NCI-H1694 treated with DMSO at 0.1 percent for 48 hours (cell line): ENCODE results near the gene BBX.

Experiments used
- DNase-seq: peaks from one replicate; lab custom pipeline; 2025; lab: John Stamatoyannopoulos, UW

The BBX gene

GRCh38 chr3:107657971-107658370 is 135.2 kb downstream of the BBX start:
- no peak for DNase-seq

DNA sequence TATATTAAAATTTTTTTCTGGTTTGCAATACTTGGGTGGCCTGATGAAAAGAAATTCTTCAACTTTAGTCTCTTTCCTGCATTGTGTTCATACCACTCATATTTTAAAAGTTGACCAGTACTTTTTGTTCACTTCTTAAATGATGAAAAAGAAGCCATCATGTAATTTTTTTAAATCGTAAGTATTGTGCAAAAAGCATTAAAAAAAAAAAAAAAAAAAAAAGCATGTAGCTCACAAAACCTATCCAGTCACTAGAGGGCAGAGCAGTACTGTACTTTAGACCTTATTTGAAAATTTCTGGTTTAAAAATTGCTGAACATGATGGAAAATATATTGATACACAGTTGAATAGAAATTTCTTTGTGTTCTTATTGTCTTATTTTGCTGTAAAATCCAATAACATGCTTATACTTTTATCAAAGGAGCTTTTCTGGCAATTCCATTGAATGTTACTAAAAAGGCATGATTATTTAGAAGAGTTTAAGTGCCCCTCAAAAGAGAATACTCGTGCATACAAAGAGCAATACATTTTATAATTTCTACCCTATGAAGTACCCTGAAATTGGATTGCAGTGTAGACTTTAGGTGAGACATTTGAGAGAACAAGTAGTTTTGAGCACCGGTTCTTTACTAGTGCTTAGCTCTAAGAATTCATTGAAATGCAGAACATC is 137.7 kb downstream of the BBX start:
- DNase-seq: peak; percentile 55

DNA sequence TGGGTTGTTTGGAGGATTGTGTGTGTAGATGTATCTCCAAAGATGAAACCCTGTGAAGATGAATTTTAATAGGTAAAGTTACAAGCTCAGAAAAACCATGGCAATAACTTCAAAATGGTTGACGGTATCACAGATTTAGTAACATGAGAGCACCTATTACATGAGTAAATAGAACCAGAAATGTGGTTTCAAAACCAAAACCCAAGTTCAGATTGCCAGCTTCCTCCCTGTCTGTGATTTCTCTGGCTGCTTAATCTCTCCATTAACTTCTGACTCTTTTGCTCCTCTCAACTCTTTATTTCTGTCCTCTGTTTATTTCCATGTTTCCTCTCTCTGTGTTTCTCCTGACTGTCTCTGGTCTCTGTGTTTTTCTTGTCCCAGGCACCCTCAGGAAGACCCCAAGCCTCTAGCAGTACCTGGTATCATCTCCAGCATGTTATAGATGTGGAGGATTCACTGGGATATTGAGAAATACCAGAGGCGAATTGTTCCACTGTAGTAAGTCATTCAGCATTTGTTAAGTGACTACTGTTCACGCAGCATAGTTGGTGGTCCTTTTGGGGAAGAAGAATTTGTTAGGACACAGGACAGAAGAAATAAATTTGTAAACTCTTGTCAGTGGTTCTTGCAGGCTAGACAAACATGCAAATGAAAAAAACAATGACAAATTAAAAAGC is 138.8 kb downstream of the BBX start:
- no peak for DNase-seq

DNA sequence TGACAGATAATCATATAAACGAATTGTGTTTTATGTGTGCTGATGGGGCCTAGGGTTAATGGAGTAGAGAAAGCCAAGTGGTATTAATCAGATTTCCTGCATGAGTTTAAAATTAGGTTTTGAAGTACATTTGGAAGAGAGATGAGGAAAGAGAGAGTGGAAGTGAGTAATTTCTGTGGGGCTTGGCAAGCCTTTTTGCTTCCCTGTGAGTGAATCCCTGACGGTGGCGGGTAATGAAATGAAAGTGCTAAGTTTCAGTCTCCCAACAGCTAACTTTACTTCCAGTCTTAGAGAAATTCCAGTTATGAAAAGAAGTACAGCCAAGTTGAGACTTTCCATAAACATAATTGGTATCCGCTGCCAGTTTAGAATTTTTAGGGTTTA is 139.4 kb downstream of the BBX start:
- DNase-seq: no peak

GRCh38 chr3:107662586-107662985 is 139.8 kb downstream of the BBX start:
- DNase-seq: no peak

GRCh38 chr3:107663266-107663665 is 140.5 kb downstream of the BBX start:
- DNase-seq: no peak

GRCh38 chr3:107664614-107665013 is 141.9 kb downstream of the BBX start:
- DNase-seq: no peak

- no peak for DNase-seq
Measured at GRCh38 chr3:107665351-107665750, 142.6 kb downstream of the BBX start.

- DNase-seq: no peak
Measured at GRCh38 chr3:107666853-107667252, 144.1 kb downstream of the BBX start.

- no peak for DNase-seq
Measured at GRCh38 chr3:107668416-107668815, 145.7 kb downstream of the BBX start.

DNA sequence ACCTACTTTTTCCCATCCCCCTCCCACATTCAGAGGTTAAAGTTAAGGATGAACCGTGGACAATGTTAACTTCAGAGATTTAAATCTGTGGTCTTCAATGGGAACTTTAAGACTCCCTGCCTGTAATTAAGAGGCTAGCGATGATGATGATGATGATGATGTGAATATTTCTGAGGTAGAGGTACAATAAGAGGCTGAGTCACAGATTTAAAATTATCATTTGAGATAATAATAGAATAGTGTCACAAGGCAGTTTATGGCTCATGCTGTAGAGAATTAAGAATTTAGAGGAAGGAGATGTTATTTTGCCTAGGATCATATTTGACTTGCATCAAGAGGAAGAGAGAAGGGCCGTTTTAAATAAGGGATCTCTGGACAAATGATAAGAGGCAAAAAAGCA is 146.2 kb downstream of the BBX start:
- DNase-seq: no peak

DNA sequence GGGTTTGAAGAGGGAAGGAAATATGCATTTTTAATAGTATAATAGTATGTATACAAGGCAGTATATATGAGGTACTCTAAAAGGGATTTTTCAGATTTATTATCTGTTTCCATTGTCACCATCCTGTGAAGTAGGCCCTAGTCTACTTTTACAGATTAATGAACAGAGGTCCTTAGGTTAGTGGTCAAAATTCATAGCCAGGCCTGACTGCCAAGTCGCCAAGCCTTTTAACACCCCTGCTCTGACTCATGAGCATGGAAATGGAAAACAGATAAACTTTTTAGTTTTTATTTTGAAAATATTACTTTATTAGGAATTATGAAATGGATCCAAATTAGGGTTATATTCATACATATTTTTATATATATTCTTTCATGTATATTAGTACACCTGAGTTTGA is 146.9 kb downstream of the BBX start:
- no peak for DNase-seq

- no peak for DNase-seq
Measured at GRCh38 chr3:107670986-107671385, 148.2 kb downstream of the BBX start.

- no peak for DNase-seq
Measured at GRCh38 chr3:107674371-107674770, 151.6 kb downstream of the BBX start.

- no peak for DNase-seq
Measured at GRCh38 chr3:107675233-107675900, 152.6 kb downstream of the BBX start.

- DNase-seq: peak; percentile 68
Measured at GRCh38 chr3:107676469-107677309, 153.9 kb downstream of the BBX start.

- no peak for DNase-seq
Measured at GRCh38 chr3:107679921-107680320, 157.2 kb downstream of the BBX start.

DNA sequence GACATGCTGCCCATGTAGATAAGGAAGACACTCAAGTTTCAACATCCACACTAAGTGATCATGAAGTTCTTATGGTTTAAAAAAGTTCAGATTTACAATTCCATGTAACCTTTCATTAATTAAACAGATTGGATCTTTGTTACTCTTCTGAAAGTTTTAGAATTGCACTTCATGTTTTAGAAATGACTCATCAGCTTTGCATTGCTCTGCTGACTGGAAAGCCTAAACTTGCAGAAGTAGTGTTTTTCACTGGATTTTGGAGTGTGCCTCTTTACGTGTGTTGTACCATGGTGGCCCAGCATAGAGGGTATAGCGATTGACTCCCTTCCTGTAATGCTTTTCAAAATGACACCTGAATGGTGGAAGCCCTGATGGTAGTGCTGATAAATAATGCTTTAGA is 157.9 kb downstream of the BBX start:
- no peak for DNase-seq

DNA sequence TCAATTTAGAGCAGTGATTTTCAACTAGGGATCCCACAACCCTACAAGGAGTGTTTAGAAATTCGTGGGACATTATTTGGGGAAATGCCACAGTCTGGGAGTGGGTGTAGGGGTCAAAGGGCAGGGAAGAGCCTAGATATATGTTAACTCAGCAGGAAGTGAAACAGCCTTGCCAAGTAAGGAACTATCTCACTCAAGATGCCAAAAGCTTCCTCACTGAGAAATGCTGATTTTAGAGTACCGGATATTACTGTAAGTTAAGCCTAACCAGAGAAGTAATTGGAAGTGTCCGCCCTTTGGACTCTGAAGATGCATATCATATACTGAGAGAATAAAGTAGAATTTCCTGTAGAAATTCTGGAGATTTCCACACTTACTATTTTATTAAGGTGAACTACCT is 158.6 kb downstream of the BBX start:
- DNase-seq: no peak

GRCh38 chr3:107682580-107682979 is 159.8 kb downstream of the BBX start:
- no peak for DNase-seq

GRCh38 chr3:107683447-107683846 is 160.7 kb downstream of the BBX start:
- no peak for DNase-seq

- DNase-seq: no peak
Measured at GRCh38 chr3:107684431-107684925, 161.7 kb downstream of the BBX start.
